Bronchial epithelial cell (primary cell): ENCODE data around the gene ASXL1. TPM values are rescaled to one million over a fixed set of nuclear protein-coding genes. Genes with fewer than 3 reads are reported as not detected.
A peak's percentile ranks its signal among the peaks of the same experiment; 100 is the strongest.
"Not testable (repeated sequence)": the region's sequence is repeated elsewhere in the genome, so short reads cannot be mapped to it uniquely, and the experiment has no call there.

Experiments
- DNase-seq: peaks from one replicate; pipeline ENCODE4 v3.0.0-alpha.2; 2010; ENCODE audit warnings: low read depth
- FAIRE-seq: peaks from 2 replicates; lab custom pipeline; 2011; peaks lifted over from hg19 to GRCh38; lab: Jason Lieb, UNC
- H3K27me3 ChIP-seq: 2 replicates; pipeline ENCODE4 v1.5.1; 2011; ENCODE audit warnings: low read length; ENCODE audit not compliant: control insufficient read depth, insufficient read depth
- H3K36me3 ChIP-seq: 2 replicates; pipeline ENCODE4 v1.5.1; 2011; ENCODE audit warnings: low read length; ENCODE audit not compliant: control insufficient read depth, insufficient read depth
- H3K4me3 ChIP-seq: 2 replicates; pipeline ENCODE4 v1.5.1; 2011; ENCODE audit warnings: mild to moderate bottlenecking, low read depth, low read length, control low read depth
- CTCF ChIP-seq: IDR thresholded peaks from 2 replicates; pipeline ENCODE4 v1.5.1; 2011; ENCODE audit warnings: mild to moderate bottlenecking, moderate library complexity, low read length, control low read depth, inconsistent platforms; ENCODE audit not compliant: insufficient read depth, severe bottlenecking
- total RNA-seq: library from RNA; depleted of rRNA; stranded (reverse); fragments of >200 nt; gene quantifications from 2 replicates; pipeline ENCODE4 v1.2.1, GENCODE V29; 2014

ASXL1 gene
- total RNA-seq, 1 donor from 2014 or later, result 17.6 TPM

- TF ChIP-seq CTCF, result no peak
- no peak for FAIRE-seq
- DNase-seq, result peak; percentile 17
- no peaks in the 10 kb centered on the region for H3K36me3 ChIP-seq
- H3K4me3 ChIP-seq, result no peak overlapping the region
- no peaks in the 10 kb centered on the region for H3K27me3 ChIP-seq
Measured at GRCh38 chr20:32382102-32382950, 24.2 kb downstream of the ASXL1 start.

- not testable (repeated sequence) for H3K4me3 ChIP-seq, DNase-seq, H3K36me3 ChIP-seq, FAIRE-seq, H3K27me3 ChIP-seq
Measured at GRCh38 chr20:32383441-32383840, 25.3 kb downstream of the ASXL1 start.

GRCh38 chr20:32385541-32385940 lies 27.4 kb downstream of the ASXL1 start:
- no peak for TF ChIP-seq CTCF
- Histone ChIP-seq H3K27me3 (no peaks in the 10 kb centered on the region), H3K36me3 (peaks cover 1% of the 10 kb centered on the region), H3K4me3 (no peak overlapping the region)
- no peak for DNase-seq
- FAIRE-seq, result no peak

- peaks cover 1% of the 10 kb centered on the region for H3K36me3 ChIP-seq
- TF ChIP-seq CTCF, result no peak
- no peaks in the 10 kb centered on the region for H3K27me3 ChIP-seq
- FAIRE-seq (no peak), DNase-seq (no peak)
- no peak overlapping the region for H3K4me3 ChIP-seq
Measured at GRCh38 chr20:32386091-32386490, 28.0 kb downstream of the ASXL1 start.

GRCh38 chr20:32387252-32387651 lies 29.1 kb downstream of the ASXL1 start:
- no peak for TF ChIP-seq CTCF
- FAIRE-seq, result peak; percentile 64
- DNase-seq, result no peak
- Histone ChIP-seq H3K4me3 (no peak overlapping the region), H3K36me3 (peaks cover 1% of the 10 kb centered on the region), H3K27me3 (no peaks in the 10 kb centered on the region)

- no peak for TF ChIP-seq CTCF
- peaks cover 1% of the 10 kb centered on the region for H3K36me3 ChIP-seq
- no peak overlapping the region for H3K4me3 ChIP-seq
- no peaks in the 10 kb centered on the region for H3K27me3 ChIP-seq
- no peak for FAIRE-seq
- DNase-seq, result peak; percentile 12
Measured at GRCh38 chr20:32391003-32391402, 32.9 kb downstream of the ASXL1 start.
